Measurements from ENCODE around the gene PRCD. TPM values are rescaled to one million over a fixed set of nuclear protein-coding genes. Genes with fewer than 3 reads are reported as not detected.

PRCD gene
- total and polyA plus RNA-seq, 2 donors (not counting 1 experiment from before 2014, with no cell fraction given) = 18.0 to 30.6 TPM

GRCh38 chr17:76540381-76541300, 797 bp downstream of the PRCD start:
- POLR2A ChIA-PET = interaction anchor here (0.6 to 1.0 kb wide), 3 partner anchors 12 to 881 kb away, joined by 3 to 7 read pairs (median 4); no protein-coding TSS in a partner anchor

More at GRCh38 chr17:76540381-76541300, 797 bp downstream of the PRCD start:
- CTCF ChIA-PET = interaction anchor here (0.5 to 3.6 kb wide), 3 partner anchors 12 to 529 kb away, joined by 3 to 18 read pairs (median 11); no protein-coding TSS in a partner anchor
- Histone ChIP-seq H3K79me2 (ENCODE audit: control insufficient read depth, insufficient read depth, low read length) (peaks cover 13% of the 10 kb centered on the region), H3K27ac (ENCODE audit: low read length in 2 of 2) (no peak overlapping the region), H3K4me1 (ENCODE audit: control insufficient read depth in 2 of 2, insufficient read depth in 2 of 2, low read length in 2 of 2) (peaks cover 15 to 27% of the 10 kb centered on the region in 2 donors), H2AFZ (ENCODE audit: insufficient read depth, low read depth, low read length, poor library complexity, severe bottlenecking) (no peak overlapping the region), H3K9ac (ENCODE audit: low read length) (no peak overlapping the region), H3K4me3 (ENCODE audit: control extremely low read depth in 1 of 5, extremely low read depth in 1 of 5, insufficient read depth in 1 of 5, low read depth in 2 of 5, low read length in 4 of 5) (no peak overlapping the region), H3K36me3 (replicated peaks in 1 of 2; ENCODE audit: control extremely low read depth in 1 of 2, control insufficient read depth in 1 of 2, extremely low read depth in 1 of 2, insufficient read depth in 2 of 2, low read length in 1 of 2) (peaks cover 0 to 3% of the 10 kb centered on the region in 2 experiments), H3K4me2 (replicated peaks; ENCODE audit: low read depth, low read length, poor library complexity, severe bottlenecking) (peak overlapping the region; percentile 43), H3K27me3 (replicated peaks in 1 of 4; ENCODE audit: control extremely low read depth in 1 of 4, control insufficient read depth in 3 of 4, insufficient read depth in 4 of 4, low read length in 3 of 4) (peaks cover 0 to 46% (median 20%) of the 10 kb centered on the region in 4 experiments), H4K20me1 (ENCODE audit: control insufficient read depth, insufficient read depth, low read length, poor library complexity, severe bottlenecking) (peaks cover 10% of the 10 kb centered on the region), H3K9me3 (ENCODE audit: control extremely low read depth in 1 of 3, control insufficient read depth in 2 of 3, insufficient read depth in 1 of 3, low read length in 2 of 3) (peaks cover 0 to 6% (median 0%) of the 10 kb centered on the region in 3 donors)
- Mint-ChIP-seq H3K27ac (no peak overlapping the region), H3K9me3 (ENCODE audit: insufficient read depth) (no peaks in the 10 kb centered on the region), H3K4me1 (peaks cover 18% of the 10 kb centered on the region), H3K27me3 (peaks cover 41% of the 10 kb centered on the region), H3K4me3 (no peak overlapping the region)
- ATAC-seq (ENCODE audit: low read depth) = peak; percentile 46
- DNase-seq = peak; percentile 38
- intact Hi-C loops (cut with micrococcal nuclease) = no loop called here
- TF ChIP-seq EZH2 (IDR thresholded peaks at IDR 0.05; ENCODE audit: borderline replicate concordance, insufficient read depth, low read depth, low read length, poor library complexity, severe bottlenecking) = no peak
- no peak for TF ChIP-seq CTCF (IDR thresholded peaks at IDR 0.05)
- 13% methylated on average over 18 of the region's 27 CpGs for WGBS (ENCODE audit: insufficient coverage)
